MV-4-11 (cell line): Measurements from ENCODE around the gene COMMD3.

Experiments used
- DNase-seq: peaks from one replicate; lab custom pipeline; 2025; lab: John Stamatoyannopoulos, UW

Gene COMMD3

DNA sequence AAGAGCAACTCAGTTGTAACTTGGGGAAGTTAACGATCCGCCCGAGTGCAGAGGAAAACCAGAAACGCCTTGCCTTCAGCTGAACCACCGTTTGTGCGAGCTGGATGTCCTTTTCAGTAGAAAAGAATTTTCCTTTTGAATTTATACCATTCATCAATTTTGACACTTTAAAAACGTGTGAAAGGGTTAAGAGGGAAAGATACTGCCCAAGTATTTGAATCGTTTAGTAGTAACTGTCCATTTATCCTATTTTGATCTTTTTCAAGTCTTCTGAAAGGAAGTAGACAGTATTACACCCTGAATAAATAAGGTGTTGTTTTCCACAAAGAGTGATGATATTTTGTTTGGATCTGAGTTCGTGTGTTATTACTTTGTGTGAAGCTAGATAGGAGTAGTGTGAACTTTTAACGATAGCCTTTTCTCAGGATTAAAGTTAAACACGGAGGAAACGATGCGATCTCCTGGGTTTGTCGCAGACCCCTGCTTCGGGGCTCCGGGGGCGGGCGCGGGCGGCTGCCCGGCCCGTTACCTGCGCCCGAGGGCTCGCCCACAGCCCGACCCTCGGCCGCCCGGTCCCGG is 3.9 kb downstream of the COMMD3 start:
- no peak for DNase-seq

- peak; percentile 24 for DNase-seq
Observed at GRCh38 chr10:22320591-22321155, 4.5 kb downstream of the COMMD3 start, which contains the start of gene BMI1. BMI1 (plus strand) TSS chr10:22321099; CDS start chr10:22326450, 5,351 bp downstream.

GRCh38 chr10:22321156-22321923 is 5.2 kb downstream of the COMMD3 start:
- DNase-seq = peak; percentile 26

- DNase-seq = no peak
Observed at GRCh38 chr10:22321924-22322640, 5.9 kb downstream of the COMMD3 start.

DNA sequence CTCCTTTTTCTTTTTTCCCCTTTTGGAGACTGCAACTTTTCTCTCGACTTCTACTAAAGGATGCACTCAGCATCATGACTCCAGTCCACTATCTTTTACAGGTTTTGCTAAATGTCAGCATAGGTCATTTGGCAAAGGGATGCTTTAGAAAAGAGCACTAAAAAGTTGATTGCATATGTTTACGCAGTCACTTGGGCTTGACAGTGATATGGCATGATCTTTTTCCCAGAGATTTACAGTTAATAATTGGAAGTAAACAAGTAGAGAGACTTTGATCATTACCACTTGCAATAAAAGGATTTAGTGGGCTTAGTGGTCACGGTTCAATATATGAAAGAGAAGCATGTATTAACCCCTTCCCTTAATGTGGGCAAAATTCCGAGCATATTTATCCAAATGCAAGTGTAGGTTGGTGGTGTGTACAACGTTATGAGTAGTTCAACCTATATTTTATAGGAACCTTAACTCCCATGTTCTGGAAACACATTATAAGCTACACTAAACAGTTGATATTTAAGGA is 6.5 kb downstream of the COMMD3 start:
- no peak for DNase-seq

DNA sequence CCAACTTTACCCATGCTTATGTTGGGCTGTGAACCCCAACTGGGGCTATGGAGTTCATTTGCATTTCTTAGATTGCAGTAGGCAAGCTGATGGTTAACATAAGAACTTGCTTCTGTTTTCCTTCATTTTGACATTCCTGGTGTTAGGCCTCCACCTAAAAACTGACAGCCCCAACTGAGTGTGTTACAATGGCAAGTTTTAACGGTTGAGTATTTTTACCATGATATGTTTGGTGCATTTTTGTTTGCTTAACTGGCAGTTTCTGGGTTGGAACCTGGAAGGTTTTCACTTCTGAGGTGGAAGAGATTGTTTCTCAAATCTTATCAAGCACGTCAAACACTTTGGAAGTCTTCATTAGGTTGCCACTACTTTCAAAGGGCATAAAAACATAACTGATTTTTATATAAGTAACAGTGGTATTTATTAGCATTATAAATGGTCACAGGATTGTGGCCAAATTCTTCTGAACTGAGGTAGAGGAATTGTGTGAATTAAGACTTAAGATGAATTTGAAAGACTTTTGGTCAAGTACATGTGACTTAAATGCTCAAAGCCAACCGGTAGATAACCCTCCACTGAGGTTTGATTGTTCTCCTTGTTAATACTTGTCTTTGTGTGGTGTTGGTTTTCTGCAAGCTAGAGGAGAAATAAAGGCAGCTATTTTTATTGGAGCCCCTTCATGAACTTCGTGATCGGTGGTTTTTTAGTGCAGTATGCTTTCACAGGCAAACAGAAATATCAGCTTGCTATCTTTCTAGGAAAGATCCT is 7.5 kb downstream of the COMMD3 start:
- DNase-seq = no peak

- DNase-seq = no peak
Observed at GRCh38 chr10:22324413-22324812, 8.2 kb downstream of the COMMD3 start.

GRCh38 chr10:22324893-22325271 is 8.7 kb downstream of the COMMD3 start:
- no peak for DNase-seq

DNA sequence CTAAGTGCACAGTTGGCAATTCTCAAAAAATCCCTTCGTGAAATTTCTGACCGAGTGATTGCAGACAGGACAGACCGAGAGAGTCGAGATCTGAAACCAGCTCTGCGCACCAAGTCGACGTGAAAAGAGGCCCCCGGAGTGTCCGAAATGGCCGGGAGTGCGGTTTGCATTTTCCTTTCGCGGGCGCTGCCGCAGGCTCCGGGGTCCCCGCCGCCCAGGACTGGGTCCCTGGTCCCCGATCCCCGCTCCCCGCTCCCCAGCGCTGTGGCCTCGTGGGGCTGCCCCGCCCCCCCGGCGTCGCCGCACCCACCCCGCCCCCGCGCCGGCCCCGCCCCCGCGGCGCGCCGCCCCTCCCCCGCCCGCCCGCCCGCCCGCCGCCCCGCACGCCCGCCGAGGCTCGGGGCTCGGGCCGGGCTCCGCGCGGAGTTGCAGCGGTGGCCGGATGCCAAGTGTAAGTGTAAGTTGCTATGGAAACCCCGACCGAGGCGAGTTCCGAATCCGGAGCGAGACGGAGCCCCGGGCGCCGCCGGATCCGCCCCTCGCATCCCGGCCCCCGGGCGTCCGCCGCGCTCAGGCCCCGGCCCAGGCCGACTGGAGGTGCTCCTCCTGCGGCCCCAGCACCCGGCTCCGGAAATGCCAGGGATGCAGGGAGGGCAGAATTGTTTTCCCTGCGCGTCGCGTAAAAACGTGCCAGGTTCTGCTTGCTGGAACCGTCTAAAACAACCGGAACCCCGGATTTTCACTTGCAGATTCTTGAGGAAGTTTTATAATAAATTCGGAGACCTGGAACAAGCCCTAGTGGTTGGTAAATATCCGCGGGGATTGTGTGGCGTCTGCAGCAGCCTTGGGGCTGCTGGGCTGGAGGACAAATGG is 9.3 kb downstream of the COMMD3 start:
- peak; percentile 18 for DNase-seq

DNA sequence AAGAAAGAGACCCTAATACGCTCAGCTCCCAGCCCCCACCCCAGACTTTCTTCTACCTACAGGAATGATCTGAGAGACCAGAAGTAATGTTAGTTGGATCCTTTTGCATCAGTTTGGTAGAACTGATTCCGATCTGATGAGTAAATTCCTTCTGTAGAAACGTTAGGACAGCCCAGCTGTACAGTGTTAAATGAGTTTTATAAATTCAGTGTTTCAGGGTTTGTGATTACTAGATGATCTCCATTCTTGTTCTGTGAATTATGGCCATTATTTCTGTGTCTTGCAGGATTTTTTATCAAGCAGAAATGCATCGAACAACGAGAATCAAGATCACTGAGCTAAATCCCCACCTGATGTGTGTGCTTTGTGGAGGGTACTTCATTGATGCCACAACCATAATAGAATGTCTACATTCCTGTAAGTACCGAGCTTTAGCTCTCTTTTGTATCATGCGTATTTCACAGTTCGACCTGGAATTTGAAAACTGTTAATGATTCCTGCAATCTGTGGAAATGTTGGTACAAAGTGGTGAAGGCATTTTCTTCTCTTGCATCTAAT is 10.0 kb downstream of the COMMD3 start:
- no peak for DNase-seq

- DNase-seq = no peak
Observed at GRCh38 chr10:22329150-22329549, 13.0 kb downstream of the COMMD3 start.

GRCh38 chr10:22332116-22332692 is 16.0 kb downstream of the COMMD3 start:
- DNase-seq = no peak

DNA sequence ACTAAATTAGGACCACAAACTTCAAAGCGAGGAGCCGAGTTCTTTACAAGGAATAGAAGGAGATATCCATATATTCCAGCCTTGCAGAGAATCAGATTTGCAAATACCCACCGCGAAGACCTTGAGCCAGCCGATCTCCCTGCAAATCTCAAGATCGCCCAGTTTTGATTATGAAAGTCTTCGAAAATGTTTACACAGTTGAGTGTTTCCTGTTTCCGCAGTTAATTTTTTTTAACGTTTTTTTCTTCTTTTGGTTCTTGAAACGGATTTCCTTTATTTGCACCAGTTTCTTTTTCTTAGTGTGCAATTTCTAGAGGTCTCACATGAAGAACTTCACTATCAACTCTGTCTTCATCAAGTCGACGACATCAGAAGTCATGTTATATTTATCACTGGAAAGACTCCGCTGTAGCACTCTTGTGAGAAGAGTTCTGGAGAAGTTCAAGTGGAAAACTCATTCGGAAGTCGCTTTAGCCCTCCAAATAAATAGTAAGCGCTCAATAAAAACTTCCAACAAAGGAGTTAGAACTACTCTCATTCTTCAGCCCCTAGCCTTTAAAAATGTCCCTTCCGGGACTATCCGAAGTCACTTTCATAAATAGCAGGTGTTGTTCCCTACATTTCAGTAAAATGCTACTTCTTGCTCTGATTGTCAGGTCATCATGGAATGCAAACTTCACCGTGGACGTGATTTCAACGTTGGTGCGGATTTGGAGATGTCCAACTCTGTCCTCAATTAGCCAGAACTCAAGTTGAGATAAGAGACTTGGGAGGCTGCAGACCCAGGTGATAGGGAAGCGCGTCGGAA is 17.2 kb downstream of the COMMD3 start:
- DNase-seq = peak; percentile 44

GRCh38 chr10:22333975-22334282 is 17.7 kb downstream of the COMMD3 start:
- DNase-seq = no peak

DNA sequence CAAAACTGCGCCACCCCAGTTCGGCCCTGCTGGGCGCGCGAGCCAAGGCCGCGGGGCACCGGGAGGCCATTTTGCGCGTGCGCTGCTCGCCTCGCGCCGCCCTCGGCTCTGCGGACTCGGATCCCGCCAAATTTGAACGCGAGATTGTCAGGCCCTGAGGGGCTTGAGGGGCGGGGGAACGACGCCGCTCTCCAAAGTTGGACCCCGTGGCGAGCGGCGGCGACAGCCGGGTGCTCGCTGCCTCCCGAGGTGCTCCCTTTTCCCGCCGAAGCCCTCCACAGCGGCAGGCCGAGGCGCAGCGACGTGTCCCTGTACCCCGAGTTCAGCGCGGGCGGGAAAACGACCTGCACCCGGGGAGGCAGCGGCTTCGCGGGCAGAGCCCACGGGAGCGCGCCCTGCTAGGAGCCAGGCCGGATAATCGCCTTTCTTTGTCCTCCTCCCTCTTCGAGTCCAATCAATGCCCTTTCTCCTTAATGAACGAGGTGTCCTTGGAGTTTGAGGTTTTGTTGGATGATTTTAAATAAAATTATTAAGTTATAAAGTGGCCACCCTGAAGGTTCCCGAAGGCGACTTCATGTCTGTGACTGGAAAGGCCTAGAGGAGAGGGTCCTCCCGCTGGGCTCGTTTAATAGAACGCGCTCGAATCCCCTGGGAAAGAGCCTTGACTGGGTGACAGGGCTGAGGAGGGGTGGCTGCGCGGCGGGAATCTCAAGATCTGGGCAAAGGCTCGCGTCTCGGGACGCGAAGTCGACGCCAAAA is 18.4 kb downstream of the COMMD3 start:
- no peak for DNase-seq

DNA sequence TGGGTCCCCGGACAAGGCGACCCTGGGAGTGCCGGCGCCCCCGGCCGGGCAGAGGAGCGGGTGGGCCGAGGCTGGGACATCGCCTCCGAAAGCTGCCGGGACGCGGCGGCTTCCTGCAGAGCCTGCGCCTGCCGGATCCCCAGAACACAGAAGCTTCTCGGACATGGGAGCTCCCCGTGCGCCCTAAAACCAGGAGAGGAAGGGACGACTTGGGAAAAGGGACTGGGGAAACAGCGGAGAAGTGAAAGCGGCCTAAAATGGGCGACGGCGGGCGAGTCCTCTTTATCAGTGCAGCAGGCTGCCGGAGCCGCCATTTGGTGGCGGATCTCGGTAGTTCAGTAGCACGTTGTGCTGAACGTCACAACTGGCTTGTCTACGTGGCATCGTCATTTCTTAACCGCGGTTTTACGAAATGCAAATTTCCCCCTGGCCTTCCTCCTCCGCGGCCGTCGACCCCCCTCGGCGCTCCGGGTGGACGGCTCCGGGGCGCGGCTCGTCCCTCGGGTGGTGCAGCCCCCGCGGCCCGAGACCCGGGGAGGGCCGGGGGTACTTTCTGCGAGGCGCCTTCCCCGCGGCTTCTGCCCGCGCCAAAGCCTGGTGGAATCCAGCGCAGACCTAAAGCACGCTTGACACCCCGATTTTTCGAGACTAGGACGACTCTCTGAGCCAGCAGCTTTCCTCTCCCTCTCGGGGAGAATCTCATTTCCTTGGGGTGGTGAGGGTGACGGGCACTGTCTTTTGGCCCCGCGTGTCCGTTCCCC is 19.2 kb downstream of the COMMD3 start:
- DNase-seq = peak; percentile 57

GRCh38 chr10:22338185-22338900 is 22.2 kb downstream of the COMMD3 start:
- DNase-seq = no peak
